GM23248 (cell line): ENCODE results near the gene VAMP4. TPM values are rescaled to one million over a fixed set of nuclear protein-coding genes. Genes with fewer than 3 reads are reported as not detected.
"Not testable (repeated sequence)": the region's sequence is repeated elsewhere in the genome, so short reads cannot be mapped to it uniquely, and the experiment has no call there.

ENCODE experiments used
- DNase-seq: peaks from one replicate; pipeline ENCODE4 v3.0.0-alpha.2; 2015
- H2AFZ ChIP-seq: fragments of 200-600 bp; sonication (generic); 2 replicates; pipeline ENCODE4 v1.6.1; 2016; ENCODE audit warnings: antibody characterized with exemption
- H3F3A ChIP-seq: fragments of 200-600 bp; sonication (generic); 2 replicates; pipeline ENCODE4 v1.6.1; 2016; ENCODE audit warnings: mild to moderate bottlenecking, antibody characterized with exemption, mixed run types; ENCODE audit not compliant: insufficient read depth
- H3K27ac ChIP-seq: fragments of 200-600 bp; sonication (generic); 2 replicates; pipeline ENCODE4 v1.5.1; 2016; ENCODE audit warnings: mild to moderate bottlenecking
- H3K27me3 ChIP-seq: fragments of 200-600 bp; sonication (generic); replicated peaks from 2 replicates; pipeline ENCODE4 v1.6.1; 2016; ENCODE audit warnings: mild to moderate bottlenecking; ENCODE audit not compliant: insufficient read depth
- H3K36me3 ChIP-seq: fragments of 200-600 bp; sonication (generic); 2 replicates; pipeline ENCODE4 v1.6.1; 2016; ENCODE audit warnings: low read depth, mild to moderate bottlenecking
- H3K4me1 ChIP-seq: fragments of 200-600 bp; sonication (generic); 2 replicates; pipeline ENCODE4 v1.6.1; 2016; ENCODE audit warnings: mild to moderate bottlenecking; ENCODE audit not compliant: insufficient read depth
- H3K4me2 ChIP-seq: fragments of 200-600 bp; sonication (generic); one replicate; pipeline ENCODE4 v1.6.1; 2016; ENCODE audit warnings: mild to moderate bottlenecking; ENCODE audit not compliant: unreplicated experiment
- H3K4me3 ChIP-seq: fragments of 200-600 bp; sonication (generic); 2 replicates; pipeline ENCODE4 v1.5.1; 2016; ENCODE audit warnings: mild to moderate bottlenecking
- H3K79me2 ChIP-seq: fragments of 200-600 bp; sonication (generic); 2 replicates; pipeline ENCODE4 v1.6.1; 2016; ENCODE audit warnings: mild to moderate bottlenecking; ENCODE audit not compliant: insufficient read depth
- H3K9ac ChIP-seq: fragments of 200-600 bp; sonication (generic); 2 replicates; pipeline ENCODE4 v1.6.1; 2016; ENCODE audit warnings: mild to moderate bottlenecking
- H3K9me2 ChIP-seq: fragments of 200-600 bp; sonication (generic); 2 replicates; pipeline ENCODE4 v1.6.1; 2016; ENCODE audit warnings: mixed run types, mild to moderate bottlenecking, moderate library complexity; ENCODE audit not compliant: insufficient read depth
- H3K9me3 ChIP-seq: fragments of 200-600 bp; sonication (generic); one replicate; pipeline ENCODE4 v1.6.1; 2017; ENCODE audit warnings: low read depth
- H4K20me1 ChIP-seq: fragments of 200-600 bp; sonication (generic); 2 replicates; pipeline ENCODE4 v1.6.0; 2016; ENCODE audit not compliant: insufficient read depth
- EZH2 ChIP-seq: fragments of 200-600 bp; sonication (generic); IDR thresholded peaks from 2 replicates; pipeline ENCODE4 v1.6.1; 2018; ENCODE audit warnings: antibody characterized with exemption, mild to moderate bottlenecking; ENCODE audit not compliant: insufficient read depth, poor library complexity, severe bottlenecking
- EZH2phosphoT487 ChIP-seq: fragments of 200-600 bp; sonication (generic); IDR thresholded peaks from 2 replicates; pipeline ENCODE4 v1.6.1; 2018; ENCODE audit warnings: antibody characterized with exemption, moderate library complexity, mild to moderate bottlenecking, low read depth; ENCODE audit not compliant: insufficient read depth
- WGBS, 2 experiments: methylation state at CpG; one replicate each; pipeline ENCODE4 v1.1.6; 2015 to 2017; ENCODE audit warnings: low lambda C conversion rate in 2 of 2, low coverage in 1 of 2; ENCODE audit errors: missing lambda C conversion rate in 2 of 2; 5-methylcytosine and 5-hydroxymethylcytosine counted together
- in situ Hi-C: fragments of 300-500 bp; cut with MboI; formaldehyde crosslinking; loops from 2 replicates; pipeline ENCODE4 v1.15.0; 2020
- polyA plus RNA-seq: library from polyadenylated mRNA; unstranded; fragments of >200 nt; fragmentation: Nextera tagmentation; extraction: Ambion mirVana; gene quantifications from 2 replicates; pipeline ENCODE4 v1.2.1, GENCODE V29; 2016
- total RNA-seq: library from RNA; depleted of rRNA; stranded (reverse); fragments of >200 nt; shearing (Covaris generic); gene quantifications from 2 replicates; pipeline ENCODE4 v1.2.3, GENCODE V29; 2014

The VAMP4 gene
- total and polyA plus RNA-seq, 2 experiments from 2014 or later: 7.3 to 21.2 TPM

- Histone ChIP-seq H4K20me1 (no peaks in the 10 kb centered on the region), H3K27ac (no peak overlapping the region), H3K9me3 (no peaks in the 10 kb centered on the region), H3K27me3 (no peaks in the 10 kb centered on the region), H3K9me2 (no peaks in the 10 kb centered on the region), H3F3A (peaks cover 15% of the 10 kb centered on the region), H2AFZ (no peak overlapping the region), H3K9ac (no peak overlapping the region), H3K4me2 (no peak overlapping the region), H3K4me3 (no peak overlapping the region), H3K36me3 (peaks cover 23% of the 10 kb centered on the region), H3K79me2 (peaks cover 83% of the 10 kb centered on the region), H3K4me1 (peaks cover 26% of the 10 kb centered on the region)
- 100% methylated on average over 2 of the region's 2 CpGs for WGBS, 2 experiments
- no peak for DNase-seq
- TF ChIP-seq EZH2phosphoT487: no peak
- TF ChIP-seq EZH2: no peak
- in situ Hi-C loops: no loop called here
Observed at GRCh38 chr1:171736196-171736595, 5.7 kb downstream of the VAMP4 start.

DNA sequence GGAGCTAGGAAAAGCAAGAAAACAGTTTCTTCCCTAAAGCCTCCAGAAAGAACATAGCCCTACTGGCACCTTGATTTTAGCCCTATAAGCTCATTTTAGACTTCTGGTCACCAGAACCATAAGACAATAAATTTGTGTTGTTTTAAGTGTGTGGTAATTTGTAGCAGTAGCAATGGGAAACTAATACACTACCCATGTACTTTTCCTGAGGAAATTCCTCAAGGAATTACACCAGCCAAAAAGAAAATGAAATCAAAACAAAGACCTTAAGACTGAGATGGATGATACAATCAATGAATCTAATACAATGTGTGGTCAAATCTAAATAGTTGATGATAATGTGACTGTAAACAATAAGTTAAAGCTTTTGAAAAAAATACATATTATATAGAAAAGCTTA is 11.8 kb downstream of the VAMP4 start:
- H3K4me3 ChIP-seq: no peak overlapping the region
- no peak overlapping the region for H3K9ac ChIP-seq
- TF ChIP-seq EZH2phosphoT487 (no peak), EZH2 (no peak)
- in situ Hi-C loops: no loop called here
- H3K9me3 ChIP-seq: no peaks in the 10 kb centered on the region
- H3K27ac ChIP-seq: no peak overlapping the region
- no peaks in the 10 kb centered on the region for H4K20me1 ChIP-seq
- no peaks in the 10 kb centered on the region for H3F3A ChIP-seq
- no peak overlapping the region for H2AFZ ChIP-seq
- H3K36me3 ChIP-seq: peaks cover 18% of the 10 kb centered on the region
- H3K9me2 ChIP-seq: no peaks in the 10 kb centered on the region
- DNase-seq: no peak
- H3K79me2 ChIP-seq: peaks cover 87% of the 10 kb centered on the region
- H3K4me1 ChIP-seq: no peaks in the 10 kb centered on the region
- H3K4me2 ChIP-seq: no peak overlapping the region
- H3K27me3 ChIP-seq: no peaks in the 10 kb centered on the region

GRCh38 chr1:171727778-171728177 is 14.1 kb downstream of the VAMP4 start:
- H4K20me1 ChIP-seq: no peaks in the 10 kb centered on the region
- H3K4me3 ChIP-seq: no peak overlapping the region
- H3F3A ChIP-seq: no peaks in the 10 kb centered on the region
- H3K4me1 ChIP-seq: no peaks in the 10 kb centered on the region
- peaks cover 18% of the 10 kb centered on the region for H3K36me3 ChIP-seq
- no peak overlapping the region for H3K4me2 ChIP-seq
- H3K9me3 ChIP-seq: peaks cover 3% of the 10 kb centered on the region
- H3K27ac ChIP-seq: no peak overlapping the region
- whole genome bisulfite sequencing, 2 experiments: 97 to 98% methylated on average over 3 of the region's 3 CpGs
- no peaks in the 10 kb centered on the region for H3K9me2 ChIP-seq
- no peak for DNase-seq
- no peak overlapping the region for H3K9ac ChIP-seq
- TF ChIP-seq EZH2 (no peak), EZH2phosphoT487 (no peak)
- peaks cover 92% of the 10 kb centered on the region for H3K79me2 ChIP-seq
- in situ Hi-C loops: no loop called here
- H2AFZ ChIP-seq: no peak overlapping the region
- no peaks in the 10 kb centered on the region for H3K27me3 ChIP-seq

- DNase-seq, H3K4me1 ChIP-seq, H3K9me2 ChIP-seq, H4K20me1 ChIP-seq, H3F3A ChIP-seq, H3K4me3 ChIP-seq, H3K27ac ChIP-seq, H2AFZ ChIP-seq, H3K9me3 ChIP-seq, in situ Hi-C loops, H3K9ac ChIP-seq, H3K27me3 ChIP-seq, H3K4me2 ChIP-seq: not testable (repeated sequence)
- WGBS, 2 experiments: 97 to 99% methylated on average over 4 of the region's 4 CpGs
- Histone ChIP-seq H3K79me2 (peaks cover 84% of the 10 kb centered on the region), H3K36me3 (peaks cover 17% of the 10 kb centered on the region)
Observed at GRCh38 chr1:171723180-171723579, 18.7 kb downstream of the VAMP4 start.

GRCh38 chr1:171718848-171719247 is 23.0 kb downstream of the VAMP4 start:
- H3K9me3 ChIP-seq: peaks cover 3% of the 10 kb centered on the region
- DNase-seq: no peak
- no peaks in the 10 kb centered on the region for H4K20me1 ChIP-seq
- in situ Hi-C loops: no loop called here
- no peak overlapping the region for H2AFZ ChIP-seq
- H3F3A ChIP-seq: peaks cover 13% of the 10 kb centered on the region
- H3K36me3 ChIP-seq: no peaks in the 10 kb centered on the region
- WGBS, 2 experiments: 100% methylated on average over 1 of the region's 1 CpG
- peaks cover 47% of the 10 kb centered on the region for H3K79me2 ChIP-seq
- peaks cover 28% of the 10 kb centered on the region for H3K4me1 ChIP-seq
- TF ChIP-seq EZH2 (no peak), EZH2phosphoT487 (no peak)
- no peak overlapping the region for H3K4me3 ChIP-seq
- H3K27me3 ChIP-seq: no peaks in the 10 kb centered on the region
- no peak overlapping the region for H3K27ac ChIP-seq
- no peak overlapping the region for H3K4me2 ChIP-seq
- no peak overlapping the region for H3K9ac ChIP-seq
- H3K9me2 ChIP-seq: no peaks in the 10 kb centered on the region
